GM04503 (cell line): ENCODE results near the gene KAT7.

ENCODE experiments used
- DNase-seq: peaks from one replicate; pipeline ENCODE4 v3.0.0-alpha.2; 2012; ENCODE audit warnings: low read depth

The KAT7 gene

DNA sequence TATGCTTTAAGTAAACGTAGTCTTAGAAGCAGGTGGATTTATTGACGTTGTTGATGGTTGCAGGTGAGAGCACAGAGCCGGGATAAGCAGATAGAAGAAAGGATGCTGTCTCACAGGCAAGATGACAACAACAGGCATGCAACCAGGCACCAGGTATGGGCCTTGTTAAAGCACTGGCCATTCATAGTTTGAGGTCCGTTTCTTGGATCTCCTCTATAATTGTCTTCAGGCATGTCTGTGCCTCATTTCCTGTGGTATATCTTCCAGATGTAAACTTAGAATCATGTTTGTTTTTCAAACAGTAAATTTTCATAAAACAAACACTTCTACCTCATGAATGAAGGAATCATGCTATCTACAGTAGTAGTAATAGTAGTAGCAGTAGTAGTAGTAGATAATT is 20.6 kb downstream of the KAT7 start:
- DNase-seq: no peak

- DNase-seq: no peak
Observed at GRCh38 chr17:49814781-49815529, 26.5 kb downstream of the KAT7 start.

DNA sequence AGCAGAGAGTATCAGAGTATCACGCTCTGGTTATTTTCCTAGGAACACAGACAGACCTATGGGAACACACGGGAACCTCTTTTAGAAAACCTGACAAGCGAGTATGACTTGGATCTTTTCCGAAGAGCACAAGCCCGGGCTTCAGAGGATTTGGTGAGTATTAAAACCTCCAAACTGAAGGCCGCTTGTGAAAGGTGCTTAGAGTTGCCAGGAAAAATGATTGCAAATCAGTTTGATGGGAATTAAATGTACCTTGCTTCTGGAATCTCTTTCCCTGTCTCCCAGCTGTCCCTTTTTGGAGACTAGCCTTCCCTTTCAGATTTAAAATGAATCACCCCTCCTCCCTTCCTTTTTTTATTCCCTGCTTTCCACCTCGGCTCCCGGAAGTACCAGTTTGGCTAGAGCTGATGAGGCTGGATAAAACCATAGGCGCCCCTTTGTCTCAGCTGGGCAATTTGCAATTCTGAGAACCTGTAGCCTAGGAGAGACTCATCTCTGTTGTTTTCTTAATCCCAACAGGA is 27.3 kb downstream of the KAT7 start:
- no peak for DNase-seq

DNA sequence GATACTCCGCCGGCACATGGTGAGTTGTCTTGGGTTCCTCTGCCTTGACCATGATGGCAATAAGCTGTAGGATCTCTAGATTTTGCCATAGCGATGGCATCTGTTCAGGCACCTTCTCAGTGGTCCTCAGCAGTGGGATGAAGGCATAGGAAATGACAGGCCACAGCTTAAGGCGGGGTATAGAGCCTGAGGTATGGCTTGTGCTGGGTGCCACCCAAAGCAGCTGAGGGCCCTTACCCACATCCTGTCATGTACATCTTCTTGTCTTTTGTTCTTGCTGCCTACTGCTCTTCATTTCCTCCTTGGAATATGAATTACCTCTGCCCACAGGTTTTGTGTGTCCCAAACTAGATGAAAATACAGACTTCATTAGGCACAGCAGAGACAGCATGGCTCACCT is 29.5 kb downstream of the KAT7 start:
- no peak for DNase-seq

GRCh38 chr17:49819138-49819537 is 30.7 kb downstream of the KAT7 start:
- no peak for DNase-seq

DNA sequence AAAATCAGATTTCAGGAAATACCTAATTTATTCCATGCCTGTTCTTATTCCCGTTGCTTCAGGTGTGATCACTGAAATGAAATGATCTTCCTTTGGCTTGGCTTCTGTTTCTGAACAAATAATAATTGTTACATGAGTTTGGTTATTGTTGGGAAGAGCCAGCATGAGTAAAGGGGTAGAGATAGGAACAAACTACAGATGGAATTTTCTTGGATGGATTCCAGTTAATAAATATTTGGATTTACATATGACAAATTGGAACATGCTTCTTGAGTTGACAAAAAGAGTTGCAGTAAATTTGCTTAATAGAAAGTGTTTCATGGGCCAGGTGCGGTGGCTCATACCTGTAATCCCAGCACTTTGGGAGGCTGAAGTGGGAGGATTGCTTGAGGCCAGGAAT is 31.2 kb downstream of the KAT7 start:
- DNase-seq: no peak

DNA sequence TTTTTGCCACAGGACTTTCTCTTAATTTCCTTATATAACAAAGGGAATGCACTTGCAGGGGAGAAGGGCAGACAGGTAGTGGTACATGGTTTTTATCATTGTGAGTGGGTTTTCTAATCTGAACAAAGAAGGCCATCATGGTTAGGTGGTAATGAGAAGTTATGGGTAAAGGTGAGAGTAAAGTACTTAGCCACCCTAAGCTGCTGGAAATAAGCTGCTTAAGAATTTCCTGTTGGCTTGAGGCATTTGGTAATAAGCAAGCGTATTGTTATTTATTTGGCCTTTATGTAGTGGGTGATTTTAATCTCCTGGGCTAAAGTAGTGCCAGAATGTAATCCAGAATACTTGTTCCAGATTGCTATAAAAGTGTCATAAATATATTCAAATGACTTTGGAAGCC is 32.3 kb downstream of the KAT7 start:
- DNase-seq: no peak

- no peak for DNase-seq
Observed at GRCh38 chr17:49821466-49821865, 33.0 kb downstream of the KAT7 start.

DNA sequence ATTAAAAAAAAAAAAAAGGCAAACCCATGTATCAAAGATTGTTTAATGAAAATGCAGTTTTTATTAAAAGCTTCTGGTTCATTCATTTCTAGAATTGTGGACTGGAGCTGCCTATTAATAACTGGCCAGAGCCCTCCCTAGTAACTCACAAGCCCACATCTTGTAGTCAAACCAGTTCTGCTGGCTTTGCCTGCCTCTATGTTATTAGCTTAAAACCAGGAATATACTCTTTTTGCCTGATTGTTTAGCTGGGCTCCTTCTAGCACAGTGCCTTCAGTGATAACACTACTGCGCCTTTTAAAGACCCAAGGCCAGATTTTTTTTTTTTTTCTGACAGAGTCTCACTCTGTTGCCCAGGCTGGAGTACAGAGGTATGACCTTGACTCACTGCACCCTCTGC is 33.4 kb downstream of the KAT7 start:
- DNase-seq: no peak

DNA sequence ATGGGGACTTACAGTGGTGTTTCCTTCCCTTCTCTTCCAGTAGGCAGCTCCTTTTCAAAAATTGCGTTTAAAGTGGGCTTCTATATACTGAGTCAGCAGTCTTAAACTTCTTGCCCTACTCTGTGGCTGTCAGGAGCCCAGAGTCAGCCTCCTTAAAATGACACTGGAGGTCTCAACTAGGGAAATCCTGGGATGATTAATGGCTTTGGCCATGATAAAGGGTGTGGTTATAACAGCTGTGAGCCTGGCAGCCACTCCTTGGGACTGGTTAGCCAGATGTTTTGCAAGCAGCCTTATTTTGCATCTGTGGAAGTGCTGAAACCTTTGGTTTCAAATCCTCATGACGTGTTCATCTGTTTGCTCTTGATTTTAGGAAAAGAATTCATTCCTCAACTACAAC is 34.3 kb downstream of the KAT7 start:
- DNase-seq: peak; percentile 19

DNA sequence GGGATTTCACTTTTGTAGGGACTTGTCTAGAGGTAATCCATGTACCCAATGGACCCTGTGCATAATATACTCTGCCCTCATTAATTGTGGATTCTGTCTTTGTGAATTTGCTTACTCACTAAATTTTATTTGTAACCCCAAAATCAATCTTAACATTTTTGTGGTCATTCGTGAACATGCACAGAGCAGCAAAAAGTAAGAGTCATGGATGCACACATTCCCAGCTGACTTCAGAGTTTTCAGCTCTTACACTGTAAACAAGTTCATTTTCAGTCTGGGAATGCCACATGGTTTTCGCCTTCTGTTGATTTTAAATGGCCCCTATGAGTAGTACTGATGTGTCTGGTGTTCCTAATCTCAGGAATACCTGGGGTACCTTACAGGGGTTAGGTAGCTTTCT is 35.1 kb downstream of the KAT7 start:
- DNase-seq: peak; percentile 16

- no peak for DNase-seq
Observed at GRCh38 chr17:49825645-49826044, 37.2 kb downstream of the KAT7 start.

DNA sequence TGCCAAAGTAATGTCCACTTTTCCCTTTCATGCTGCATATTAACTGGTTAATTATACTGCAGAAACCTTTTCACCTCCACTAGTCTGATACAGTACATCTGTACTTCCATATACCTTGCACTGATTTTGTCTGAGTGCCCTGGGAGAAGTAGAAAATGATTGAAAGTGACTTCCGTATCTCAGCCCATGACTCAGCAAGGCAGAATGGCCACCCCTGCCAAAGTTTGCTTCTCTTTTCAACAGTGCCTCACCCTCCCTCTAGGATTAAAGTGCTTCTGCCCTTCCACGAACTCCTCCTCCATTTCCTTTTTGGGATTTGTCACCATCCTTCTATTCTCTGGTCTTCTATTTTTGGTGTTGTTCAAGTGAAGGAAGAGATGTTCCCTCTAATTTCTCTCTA is 39.8 kb downstream of the KAT7 start:
- DNase-seq: peak; percentile 26

DNA sequence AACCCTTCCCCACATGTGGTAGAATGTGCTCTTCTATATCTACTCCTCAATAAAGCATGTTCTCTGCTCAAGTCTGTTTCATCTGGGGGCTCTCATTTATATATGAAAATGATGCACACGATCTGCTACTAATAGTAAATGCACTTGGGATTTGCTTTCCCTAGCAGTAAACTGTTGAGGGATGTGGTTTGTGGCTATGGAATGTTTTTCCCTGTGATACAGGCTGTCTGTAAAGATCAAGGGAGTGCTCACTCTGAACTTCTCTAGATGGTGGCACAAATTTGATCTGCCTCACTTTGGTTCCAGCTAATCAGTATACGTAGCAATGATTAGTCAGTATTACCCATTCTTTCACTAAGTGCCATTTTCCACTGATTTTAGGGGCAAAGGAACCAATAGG is 40.5 kb downstream of the KAT7 start:
- no peak for DNase-seq

DNA sequence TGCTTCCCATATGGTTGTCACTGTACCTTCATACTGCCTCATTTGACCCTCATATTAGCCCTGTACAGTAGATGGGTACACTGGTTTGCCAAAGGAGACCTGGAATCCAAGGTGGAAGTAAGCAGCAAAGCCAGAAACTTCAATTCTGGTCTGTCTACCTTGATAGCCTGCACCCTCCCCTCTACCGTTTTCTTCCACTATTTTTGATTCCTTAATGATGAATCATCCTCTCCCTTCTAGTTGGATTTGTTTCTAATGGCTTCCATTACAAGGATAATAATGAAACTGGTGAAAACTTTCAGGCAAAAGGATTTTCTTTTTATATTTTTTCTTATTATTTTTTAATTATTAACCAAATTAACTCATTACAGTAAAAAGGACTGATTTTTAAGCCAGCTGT is 42.1 kb downstream of the KAT7 start:
- DNase-seq: no peak

- no peak for DNase-seq
Observed at GRCh38 chr17:49832840-49833599, 44.5 kb downstream of the KAT7 start.

- no peak for DNase-seq
Observed at GRCh38 chr17:49834118-49834743, 45.8 kb downstream of the KAT7 start.

DNA sequence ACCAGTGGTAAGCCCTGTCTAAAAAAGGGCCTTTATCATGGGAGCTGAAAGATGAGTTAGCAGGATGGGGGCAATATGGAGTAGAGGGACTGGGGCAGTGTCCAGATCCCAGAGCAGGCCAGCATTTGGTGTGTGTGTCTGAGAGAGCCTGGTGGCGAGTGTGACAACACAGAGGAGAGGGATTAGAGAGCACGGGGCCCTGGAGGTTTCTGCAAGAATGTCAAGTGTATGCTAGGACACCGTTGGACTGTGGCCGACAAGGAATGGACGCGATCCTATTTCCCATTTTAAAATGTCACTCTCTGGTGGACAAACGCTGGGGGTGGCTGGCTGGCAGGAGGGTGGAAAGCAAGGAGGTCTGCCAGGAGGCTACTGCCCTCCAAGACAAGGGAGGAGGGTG is 47.0 kb downstream of the KAT7 start:
- DNase-seq: no peak

DNA sequence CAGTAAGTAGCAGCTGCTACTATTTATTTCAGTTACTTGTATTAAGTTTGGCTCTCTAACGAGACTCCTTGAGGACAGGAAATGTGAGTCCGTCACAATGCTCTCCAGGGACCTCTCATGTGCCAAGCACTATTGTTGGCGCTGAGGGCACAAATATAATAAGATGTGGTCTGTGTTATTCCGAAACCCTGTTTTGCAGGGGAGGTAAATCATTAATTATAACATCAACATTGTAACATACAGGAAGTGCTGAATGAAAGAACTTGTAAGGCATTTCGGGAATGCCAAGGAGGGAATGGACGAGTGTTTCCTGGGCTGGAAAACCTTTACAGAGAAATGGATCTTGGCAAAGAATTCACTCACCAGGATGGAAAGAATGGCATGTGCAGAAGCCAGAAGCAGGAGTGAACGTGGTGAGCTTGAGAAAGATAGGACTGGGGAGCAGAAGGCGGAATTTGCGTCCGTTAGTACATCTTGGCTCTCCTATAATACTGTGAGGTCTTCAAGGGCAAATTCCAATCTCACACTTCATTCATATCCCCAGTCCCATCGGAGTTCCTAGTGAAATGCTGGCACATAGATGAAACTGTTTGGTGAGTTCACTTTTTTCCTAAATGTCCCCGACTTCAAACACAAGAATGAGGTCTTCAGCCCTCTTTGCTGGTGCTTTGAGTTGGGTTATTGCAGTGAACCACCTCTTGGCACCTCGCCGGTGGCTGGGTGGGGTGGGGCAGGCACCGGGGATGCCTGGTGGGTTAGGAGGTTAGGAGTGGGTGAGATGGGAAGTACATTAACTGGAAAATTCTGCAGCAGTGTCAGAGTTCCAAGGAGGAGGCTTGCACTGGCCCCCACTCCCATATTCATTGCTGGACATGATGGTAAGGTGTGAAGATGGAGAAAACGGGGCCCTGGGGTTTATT is 47.9 kb downstream of the KAT7 start:
- DNase-seq: no peak

- no peak for DNase-seq
Observed at GRCh38 chr17:49839455-49839854, 51.0 kb downstream of the KAT7 start.

DNA sequence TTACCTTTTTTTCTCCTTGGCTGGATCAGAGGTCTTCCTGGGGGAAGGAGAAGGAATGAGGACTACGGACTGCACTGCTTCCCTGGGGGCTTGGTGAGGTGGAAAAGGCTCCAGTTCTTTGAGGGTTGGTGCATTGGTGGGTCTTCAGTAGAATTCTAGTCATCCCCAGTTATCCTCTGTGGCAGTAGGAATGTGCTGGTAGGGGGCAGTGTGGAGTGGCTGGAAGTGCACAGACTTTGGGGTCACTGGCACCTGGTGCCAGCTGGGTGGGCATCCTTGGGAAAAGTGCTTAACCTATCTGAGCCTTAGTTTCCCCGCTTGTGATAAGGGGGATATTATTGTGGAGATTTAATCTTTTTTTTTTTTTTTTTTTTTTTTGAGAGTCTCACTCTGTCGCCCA is 53.1 kb downstream of the KAT7 start:
- no peak for DNase-seq

GRCh38 chr17:49842371-49842770 is 53.9 kb downstream of the KAT7 start:
- no peak for DNase-seq
